UCSD-AML1 (cell line): ENCODE measurements around the gene CACNG4.
"Not testable (repeated sequence)": the region's sequence is repeated elsewhere in the genome, so short reads cannot be mapped to it uniquely, and the experiment has no call there.

Experiments used
- DNase-seq: peaks from one replicate; lab custom pipeline; 2025; ENCODE audit not compliant: unreplicated experiment; lab: John Stamatoyannopoulos, UW

Gene CACNG4

DNA sequence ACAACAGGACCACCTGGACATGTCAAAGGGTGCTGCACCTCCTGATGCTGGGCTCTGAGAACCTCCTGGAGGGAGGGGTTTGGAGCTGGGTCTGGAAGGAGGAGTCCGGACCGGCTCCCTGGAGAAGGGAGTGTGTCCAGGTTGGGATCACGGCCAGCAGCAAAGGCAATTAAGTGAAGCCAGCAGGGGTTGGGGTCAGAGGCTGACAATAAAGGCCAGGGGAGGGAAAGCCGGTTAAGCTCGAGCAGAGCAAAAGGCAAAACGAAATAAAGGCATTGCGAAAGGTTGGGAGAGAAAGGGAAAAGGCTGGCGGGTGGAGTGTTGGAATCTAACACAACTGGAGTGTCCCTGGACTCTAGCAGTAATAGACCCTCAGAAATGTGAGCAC is 992 bp upstream of the CACNG4 start:
- DNase-seq: no peak

DNA sequence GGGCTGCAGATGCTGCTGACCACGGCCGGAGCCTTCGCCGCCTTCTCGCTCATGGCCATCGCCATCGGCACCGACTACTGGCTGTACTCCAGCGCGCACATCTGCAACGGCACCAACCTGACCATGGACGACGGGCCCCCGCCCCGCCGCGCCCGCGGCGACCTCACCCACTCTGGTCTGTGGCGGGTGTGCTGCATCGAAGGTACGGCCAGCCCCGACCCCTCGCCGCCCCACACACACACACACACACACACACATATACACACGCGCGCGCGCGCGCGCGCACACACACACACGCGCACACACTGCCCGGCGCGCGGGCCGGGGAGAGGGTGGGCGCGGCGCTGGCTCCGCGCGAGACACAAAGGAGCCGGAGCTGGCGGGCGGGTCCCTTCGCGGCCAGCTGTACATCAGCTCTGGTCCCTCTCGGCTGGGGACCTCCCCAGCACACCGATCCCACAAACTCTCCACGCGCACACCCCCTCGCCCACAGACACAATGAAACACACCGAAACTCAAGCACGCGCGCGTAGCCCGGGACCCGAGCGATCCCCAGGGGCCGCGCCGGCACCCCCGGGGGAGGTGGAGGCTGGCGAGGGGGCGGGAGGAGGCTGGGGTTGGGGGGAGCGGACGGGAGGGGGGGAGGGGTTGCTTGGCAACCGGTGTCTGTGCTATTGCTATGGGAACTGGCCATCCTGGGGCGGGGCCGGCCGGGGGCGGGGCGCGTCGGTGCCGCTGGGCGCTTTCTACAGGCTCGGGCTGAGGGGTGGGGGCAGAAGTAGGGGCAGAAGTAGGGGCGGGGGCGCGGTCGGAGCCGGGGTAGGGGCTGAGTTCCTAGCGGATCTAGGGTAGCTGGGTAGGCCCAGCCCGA is 658 bp downstream of the CACNG4 start:
- DNase-seq: no peak

DNA sequence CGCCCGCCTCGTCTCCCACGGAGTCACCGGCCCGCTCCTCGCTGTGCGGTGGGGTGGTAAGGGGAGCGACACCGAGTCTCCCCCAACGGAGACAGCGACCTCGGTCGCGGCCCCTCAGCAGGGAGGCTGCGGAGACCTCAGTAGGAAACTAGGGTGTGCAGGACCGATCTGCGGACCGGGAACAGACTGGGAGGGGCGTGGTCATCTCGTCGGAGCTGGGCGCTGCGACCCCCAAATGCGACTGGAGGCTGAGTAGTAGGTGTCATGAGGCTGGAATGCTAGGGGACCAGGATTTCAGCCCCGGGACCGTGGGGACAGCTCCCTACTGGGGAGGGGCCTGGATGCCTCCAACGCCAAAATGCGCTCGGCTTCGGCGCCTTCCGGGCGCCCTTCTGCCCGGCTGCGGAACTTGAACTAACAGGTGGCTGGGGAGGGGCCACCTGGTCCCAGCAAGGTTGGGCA is 1.3 kb downstream of the CACNG4 start:
- DNase-seq: no peak

DNA sequence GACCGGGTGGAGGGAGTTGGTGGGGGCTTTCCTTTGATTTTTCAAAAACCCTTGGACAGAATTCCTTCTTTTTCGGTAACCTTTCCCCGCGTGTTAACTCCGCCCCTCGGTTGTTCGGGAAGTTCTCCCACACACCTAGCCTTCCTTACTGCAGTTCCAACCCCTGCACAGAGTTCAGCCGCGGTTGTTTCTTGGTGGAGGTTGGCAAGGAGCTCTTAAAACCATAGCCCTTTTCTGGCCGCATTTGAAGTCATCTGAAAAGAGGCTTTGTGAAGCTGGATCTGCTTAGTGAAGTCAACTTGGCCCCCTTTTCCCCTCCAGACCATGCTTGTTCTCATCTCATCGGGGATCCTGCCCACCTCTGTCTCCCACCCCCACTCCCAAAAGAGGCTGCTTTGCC is 1.8 kb downstream of the CACNG4 start:
- no peak for DNase-seq

DNA sequence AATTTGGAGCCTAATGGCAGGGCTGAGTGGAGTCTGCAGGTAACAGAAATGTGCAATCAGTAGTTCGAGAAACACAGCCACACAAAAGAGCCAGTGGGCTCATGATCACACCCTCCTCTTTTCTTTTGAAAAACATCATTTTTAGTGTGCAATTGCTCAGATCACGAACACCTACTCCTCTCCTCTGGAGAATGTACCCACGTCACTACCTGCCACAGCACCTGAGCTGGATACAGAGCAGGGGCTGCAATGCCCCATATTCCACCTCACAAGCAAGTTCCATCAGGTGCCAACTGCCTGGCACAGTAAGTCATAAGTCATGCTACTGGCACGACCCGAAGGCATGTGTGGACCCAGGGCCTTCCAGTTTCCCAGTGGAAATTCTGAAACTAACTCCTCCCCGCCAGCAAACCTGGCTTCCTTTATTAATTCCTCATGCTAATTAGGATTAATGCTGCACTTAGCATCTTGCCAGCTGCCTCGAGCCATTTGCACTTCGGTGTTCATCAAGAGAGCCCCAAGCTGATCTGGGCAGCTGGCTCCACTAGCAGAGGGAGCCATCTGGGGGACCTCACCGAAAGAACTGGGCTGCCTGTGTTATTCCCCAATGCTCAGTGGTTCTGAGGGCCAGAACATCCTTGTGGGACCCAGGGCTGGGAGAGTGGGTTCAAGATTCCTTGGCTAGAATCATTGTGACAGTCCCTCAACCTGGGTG is 2.4 kb downstream of the CACNG4 start:
- DNase-seq: no peak

DNA sequence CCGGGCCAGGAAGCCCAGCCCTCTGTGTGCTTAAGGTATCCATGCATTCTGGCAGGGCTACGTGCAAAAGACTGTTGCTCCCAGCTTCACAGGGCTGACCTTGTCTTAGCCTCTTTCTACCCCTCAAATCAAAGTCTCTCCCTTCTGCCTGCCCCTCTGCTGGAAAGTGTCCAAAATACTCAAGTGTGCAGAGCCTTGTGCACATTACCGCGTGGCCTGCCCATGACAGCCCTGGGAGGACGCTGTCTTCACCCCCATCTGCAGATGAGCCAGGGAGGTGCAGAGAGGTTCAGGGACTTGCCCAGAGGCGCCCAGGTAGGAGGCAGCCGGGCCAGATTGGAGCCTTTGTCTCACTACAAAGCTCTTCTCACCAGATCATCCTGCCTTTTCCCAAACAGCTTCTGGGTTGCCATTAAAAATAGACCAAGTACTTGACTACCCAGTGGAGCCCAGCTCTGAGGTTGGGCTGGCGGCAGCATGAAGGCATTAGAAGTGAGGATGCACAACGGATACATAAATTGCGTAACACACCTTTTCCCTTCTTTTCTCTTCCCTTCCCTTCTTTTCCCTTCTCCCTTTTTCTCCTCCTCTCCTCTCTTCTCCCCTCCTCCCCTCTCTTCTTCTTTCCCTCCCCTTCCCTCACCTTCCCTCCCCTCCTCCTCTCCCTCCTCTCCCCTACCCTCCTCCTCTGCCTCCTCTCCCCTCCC is 3.5 kb downstream of the CACNG4 start:
- DNase-seq: no peak

DNA sequence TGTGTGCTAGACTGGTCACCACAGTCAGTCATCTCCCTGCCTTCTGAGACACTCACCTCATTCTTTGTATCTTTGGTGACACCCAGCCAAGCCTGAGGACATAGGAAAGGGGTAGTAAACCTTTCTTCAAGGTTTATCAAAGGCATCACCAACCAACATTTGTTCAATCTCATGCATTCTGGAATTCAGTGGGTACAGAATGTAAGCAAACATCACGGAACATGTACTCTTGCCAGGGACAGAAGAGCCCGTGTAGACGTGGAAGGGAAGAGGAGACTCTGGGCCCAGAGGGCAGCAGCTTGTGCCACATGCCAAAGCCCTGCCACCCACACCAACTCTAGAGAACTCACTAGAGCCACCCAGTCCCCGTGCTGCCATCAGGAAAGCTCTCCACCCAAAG is 4.4 kb downstream of the CACNG4 start:
- no peak for DNase-seq

DNA sequence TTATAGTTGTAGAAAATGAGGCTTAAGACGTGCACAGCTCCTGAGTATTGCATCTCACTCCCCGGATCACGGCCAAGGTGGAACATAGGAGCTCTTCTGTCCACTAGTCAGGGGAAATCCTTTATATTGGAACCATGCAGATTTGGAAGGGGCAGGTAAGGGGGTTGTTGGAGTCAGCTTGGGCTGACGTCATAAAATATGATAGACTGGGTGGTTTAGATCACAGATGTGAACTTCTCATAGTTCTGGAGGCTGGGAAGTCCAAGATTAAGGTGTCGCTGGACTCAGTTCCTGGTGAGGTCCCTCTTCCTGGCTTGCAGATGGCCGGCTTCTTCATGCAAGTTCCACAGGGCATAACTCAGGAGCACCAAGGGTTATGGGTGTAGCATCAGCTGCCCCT is 5.6 kb downstream of the CACNG4 start:
- DNase-seq: no peak

DNA sequence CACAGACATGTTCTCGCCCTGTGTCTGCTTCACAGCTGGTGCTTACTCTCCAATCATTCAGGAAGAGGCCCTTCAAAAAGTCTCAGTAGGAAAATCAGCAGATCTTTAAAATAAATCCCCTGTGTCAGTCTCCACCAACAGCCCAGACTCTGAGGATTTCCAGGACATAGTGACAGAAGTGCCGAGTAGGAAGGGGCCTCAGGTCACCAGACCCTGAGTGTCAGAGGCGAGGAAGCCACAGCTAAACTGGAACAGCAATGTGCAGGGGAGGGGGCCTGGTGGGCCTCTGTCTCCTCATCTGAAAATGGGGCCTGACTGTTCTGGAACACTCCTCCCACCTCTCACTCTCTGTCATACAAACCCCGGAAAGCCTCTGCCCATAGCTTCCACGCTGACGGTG is 6.3 kb downstream of the CACNG4 start:
- DNase-seq: no peak

DNA sequence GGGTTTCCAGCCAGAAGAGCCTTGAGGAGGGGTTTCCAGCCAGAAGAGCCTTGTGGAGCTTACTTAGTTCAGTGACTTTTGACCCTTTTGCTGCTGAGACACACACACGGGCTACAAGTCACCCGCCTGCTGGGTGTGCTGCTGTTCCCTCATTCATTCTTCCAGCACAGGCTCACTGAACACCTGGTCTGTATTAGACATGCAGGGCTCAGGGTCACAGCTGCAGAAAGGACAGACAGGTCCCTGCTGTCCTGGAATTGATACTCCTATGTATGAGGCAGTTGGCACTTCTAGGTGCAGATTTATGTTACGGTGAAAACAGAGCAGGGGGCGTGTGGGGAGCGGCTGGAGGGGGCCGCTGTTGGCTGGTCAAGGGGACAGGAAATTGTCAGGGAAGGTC is 6.8 kb downstream of the CACNG4 start:
- no peak for DNase-seq

DNA sequence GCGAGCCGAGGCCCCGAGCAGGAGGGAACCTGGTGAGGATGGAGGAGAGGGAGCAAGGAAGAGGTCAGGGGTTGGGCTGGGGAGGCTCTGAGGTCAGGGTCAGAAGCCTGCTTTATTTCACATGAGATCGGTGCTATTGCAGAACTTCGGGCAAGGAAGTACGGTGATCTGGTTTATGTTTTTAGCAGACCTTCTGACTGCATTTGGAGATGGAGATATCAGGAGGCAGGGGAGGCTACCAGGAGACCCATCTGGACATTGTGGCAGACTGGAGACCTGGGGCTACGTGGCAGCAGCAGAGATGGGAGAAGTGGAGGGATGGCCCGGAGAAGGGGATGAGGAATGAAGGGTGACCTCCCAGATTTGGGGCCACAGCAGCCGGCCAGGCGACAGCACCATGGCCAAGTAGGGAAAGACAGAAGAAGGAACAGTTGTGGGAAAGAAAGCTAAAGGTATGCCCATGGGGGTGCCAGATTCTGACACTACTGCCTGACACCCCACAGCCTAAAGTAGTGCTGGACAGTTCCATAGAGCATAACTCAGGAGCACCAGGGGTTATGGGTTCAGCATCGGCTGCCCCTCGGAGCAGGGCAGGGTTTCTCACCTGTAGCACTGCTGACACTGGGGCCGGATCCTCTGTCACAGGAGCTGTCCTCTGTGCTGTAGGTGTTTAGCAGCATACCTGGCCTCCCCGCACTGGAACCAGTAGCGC is 7.4 kb downstream of the CACNG4 start:
- DNase-seq: no peak

DNA sequence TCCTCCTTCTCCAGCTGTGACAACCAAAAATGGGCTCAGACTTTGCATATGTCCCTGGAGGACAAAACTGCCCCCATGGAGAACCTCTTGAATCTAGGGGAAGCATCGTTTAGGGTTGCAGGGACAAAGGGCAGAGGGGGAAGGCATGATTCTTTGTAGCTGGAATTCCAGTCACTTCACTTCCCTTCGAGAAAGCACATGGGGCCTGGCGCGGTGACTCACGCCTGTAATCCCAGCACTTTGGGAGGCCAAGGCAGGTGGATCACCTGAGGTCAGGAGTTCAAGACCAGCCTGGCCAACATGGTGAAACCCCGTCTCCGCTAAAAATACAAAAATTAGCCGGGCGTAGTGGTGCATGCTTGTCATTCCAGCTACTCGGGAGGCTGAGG is 7.9 kb downstream of the CACNG4 start:
- not testable (repeated sequence) for DNase-seq

DNA sequence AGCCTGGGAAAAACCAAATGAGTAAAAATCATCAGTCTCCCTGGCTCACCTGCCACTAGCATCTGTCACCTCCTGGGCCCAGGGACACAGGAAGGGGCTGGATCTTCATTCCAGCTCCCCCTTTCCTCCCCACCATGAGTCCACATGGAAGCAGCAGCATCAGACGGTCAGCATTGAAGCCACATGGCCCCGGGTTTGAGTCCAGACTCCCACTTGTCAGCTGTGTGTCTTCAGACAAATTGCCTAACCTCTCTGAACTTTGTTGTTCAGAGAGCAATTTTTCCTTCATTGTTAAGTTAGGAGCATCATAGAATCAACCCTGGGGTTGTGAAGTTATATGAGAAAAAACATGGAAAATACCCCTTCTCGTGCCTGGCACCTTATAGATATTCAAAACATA is 10.7 kb downstream of the CACNG4 start:
- DNase-seq: no peak

DNA sequence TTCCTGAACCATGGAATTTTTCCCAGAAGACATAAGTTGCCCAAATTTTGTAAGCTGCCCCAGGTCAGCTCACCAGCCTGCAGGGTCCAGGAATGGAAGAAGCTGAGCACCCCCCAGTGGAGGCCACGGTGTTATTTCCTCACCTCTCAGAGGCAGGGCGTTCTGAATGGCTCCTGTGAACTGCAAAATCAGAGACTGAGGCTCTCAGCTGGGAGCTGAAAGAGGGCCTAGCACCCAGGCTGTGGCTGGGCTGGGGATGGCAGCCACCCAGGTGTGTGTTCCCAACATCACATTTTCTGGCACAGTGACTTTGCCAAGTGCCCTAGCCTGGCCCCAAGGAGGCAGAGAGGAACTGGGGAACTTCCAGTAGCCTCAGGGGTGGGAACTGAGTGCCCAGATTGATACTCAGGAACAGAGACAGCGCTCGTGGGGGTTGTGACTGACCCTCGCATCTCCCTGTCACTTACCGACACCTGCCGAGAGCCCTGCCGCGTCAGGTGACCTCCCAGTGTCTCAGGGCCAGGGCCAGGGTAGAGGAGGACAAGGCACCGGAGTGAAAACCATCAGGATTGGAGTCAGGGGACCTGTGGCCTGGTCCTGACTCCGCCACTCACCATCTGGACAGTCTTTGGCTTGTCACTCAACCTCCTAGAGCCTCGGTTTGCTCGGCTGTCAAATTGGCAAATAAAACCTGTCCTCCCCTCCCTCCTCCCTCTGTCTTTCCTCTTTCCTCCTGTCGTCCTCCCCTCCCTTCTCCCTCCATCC is 11.3 kb downstream of the CACNG4 start:
- DNase-seq: peak; percentile 15

DNA sequence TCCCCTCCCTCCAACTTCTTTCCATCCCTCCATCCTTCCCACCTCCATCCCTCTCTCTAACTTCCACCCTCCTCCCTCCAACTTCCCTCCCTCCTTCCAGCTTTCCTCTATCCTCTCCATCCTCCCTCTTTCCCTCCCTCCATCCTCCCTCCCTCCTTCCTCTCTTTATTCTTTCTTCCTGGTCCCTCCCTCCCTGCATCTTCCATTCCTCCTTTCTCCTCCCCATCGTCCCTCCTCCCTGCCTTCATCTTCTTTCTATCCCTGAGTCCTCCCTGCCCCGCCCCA is 11.8 kb downstream of the CACNG4 start:
- DNase-seq: no peak

DNA sequence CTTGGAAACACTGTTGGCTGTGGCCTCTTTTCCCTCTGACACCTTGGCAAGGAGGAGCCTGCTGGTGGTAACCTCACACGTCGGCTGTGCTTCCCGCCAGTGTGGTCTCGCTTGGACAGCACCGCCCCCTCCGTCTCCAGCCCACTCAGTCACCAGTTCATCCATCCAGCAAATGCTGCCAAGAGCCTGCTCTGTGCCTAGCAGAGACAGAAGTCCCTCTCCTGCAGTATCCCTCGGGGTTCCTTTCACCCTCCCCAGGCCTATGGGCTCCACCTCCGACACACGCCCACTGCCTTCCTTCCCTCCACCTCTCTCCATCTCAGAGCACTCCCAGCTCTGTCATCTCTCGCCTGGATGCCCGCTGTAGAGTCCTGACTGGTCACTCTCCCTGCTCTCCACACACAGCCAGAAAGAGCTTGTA is 12.3 kb downstream of the CACNG4 start:
- DNase-seq: no peak

DNA sequence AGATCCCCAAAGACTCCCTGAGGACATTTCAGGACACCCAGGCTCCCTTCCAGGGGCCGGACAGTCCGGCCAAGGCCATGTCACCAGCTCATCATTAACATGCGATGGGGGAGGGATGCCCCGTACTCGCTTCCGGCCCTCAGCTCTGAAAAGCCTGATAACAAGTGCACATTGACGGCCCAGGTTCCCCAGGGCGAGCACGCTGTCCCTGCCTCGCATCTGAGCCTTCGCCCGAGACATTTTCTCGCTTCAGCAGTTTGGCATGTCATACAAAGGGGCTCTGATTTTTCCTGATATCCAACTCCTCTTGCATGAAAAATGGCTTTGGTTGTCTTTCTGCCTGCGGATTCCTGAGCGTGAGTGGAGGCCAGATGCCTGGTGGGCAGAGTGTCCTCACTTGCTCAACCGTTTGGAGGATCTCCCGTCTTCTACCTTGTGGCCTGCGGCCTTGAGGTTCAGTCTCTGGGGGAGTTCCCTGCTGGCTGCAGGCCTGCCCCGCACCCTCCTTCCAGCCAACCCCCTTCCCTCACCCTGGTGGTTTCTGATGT is 14.1 kb downstream of the CACNG4 start:
- no peak for DNase-seq

DNA sequence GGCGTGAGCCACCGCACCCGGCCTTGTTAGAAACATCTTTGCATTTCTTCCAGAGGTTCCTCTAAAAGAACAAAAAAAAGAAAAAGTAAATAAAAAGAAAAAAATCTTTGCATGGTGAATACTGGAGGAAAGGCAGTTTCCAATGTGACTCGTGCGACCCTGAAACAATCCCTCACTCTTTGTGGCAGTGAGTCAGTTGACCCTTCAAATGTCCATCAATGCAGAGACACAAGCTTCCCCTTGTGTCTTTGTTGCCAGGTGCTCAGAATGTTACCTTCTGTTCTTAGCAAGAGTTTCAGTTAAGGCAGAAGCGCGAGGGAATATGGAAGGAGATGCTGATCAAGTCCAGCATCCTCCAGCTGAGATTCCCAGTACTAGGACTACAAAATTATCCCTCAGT is 16.4 kb downstream of the CACNG4 start:
- no peak for DNase-seq

DNA sequence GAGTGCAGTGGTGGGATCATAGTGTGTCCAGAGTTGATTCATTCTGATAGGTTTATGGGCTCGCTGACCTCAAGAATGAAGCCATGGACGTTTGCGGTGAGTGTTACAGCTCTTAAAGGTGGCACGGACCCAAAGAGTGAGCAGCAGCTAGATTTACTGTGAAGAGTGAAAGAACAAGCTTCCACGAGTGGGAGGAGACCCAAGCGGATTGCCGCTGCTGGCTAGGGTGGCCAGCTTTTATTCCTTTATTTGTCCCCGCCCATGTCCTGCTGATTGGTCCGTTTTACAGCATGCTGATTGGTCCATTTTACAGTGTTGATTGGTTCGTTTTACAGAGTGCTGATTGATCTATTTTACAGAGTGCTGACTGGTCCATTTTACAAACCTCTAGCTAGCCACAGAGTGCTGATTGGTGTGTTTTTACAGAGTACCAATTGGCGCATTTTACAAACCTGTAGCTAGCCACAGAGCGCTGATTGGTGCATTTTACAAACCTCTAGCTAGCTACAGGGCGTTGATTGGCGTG is 17.5 kb downstream of the CACNG4 start:
- DNase-seq: no peak

DNA sequence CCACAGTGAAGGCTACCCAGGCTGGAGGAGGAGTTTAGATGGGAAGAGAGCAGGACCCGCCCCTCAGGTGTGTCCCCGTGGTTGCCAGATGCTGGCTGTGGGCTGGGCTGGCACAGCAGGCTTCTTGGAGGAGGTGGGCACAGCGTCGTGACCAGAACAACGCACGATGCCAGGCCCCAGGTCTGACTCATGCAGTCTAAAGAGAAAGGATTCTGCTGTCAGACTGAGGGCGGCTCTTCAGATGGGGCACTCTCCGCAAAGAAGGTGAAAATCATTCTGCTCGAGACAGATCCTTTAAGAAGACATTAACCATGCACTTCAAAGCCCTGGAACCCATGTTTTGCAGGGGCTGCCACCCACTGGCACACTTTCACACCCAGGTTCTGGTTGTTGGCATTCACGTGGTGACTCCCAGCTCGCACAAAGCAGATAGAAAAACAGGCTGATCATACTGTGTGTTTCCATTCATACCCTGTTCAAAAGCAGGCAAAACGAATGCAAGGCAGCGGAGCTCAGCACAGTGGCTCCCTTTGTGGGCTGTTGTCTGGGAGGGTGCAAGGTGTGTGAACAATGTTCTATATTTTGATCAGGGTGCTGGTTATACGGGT is 19.0 kb downstream of the CACNG4 start:
- no peak for DNase-seq
